ENCODE results near the gene RER1.

- TF ChIP-seq CTCF (IDR thresholded peaks at IDR 0.05) (no peak), EP300 (IDR thresholded peaks at IDR 0.05) (no peak), POLR2A (IDR thresholded peaks at IDR 0.05) (no peak)
These were observed 8.4 kb downstream of the RER1 start for GRCh38 chr1:2399890-2400575.
